GM19397 (cell line): ENCODE data around the gene CRYBB3.

Experiments
- ATAC-seq: cut with Tn5 transposase; IDR thresholded peaks from one replicate; pipeline ENCODE4 v1.9.1; 2021; ENCODE audit warnings: mild to moderate bottlenecking, moderate library complexity; ENCODE audit not compliant: unreplicated experiment

Gene CRYBB3

GRCh38 chr22:25199731-25200520, at the start of gene CRYBB3:
Gene CRYBB3 (plus strand): TSS chr22:25199858. CDS start chr22:25201397, 1,539 bp downstream.
- no peak for ATAC-seq

GRCh38 chr22:25153961-25154666, 45.5 kb upstream of the CRYBB3 start:
- no peak for ATAC-seq

GRCh38 chr22:25154667-25154999, 45.0 kb upstream of the CRYBB3 start:
- no peak for ATAC-seq

- ATAC-seq: no peak
Observed at GRCh38 chr22:25156736-25157135, 42.9 kb upstream of the CRYBB3 start.

- no peak for ATAC-seq
Observed at GRCh38 chr22:25159028-25159427, 40.6 kb upstream of the CRYBB3 start.

GRCh38 chr22:25160120-25160996, 39.3 kb upstream of the CRYBB3 start:
- no peak for ATAC-seq

- no peak for ATAC-seq
Observed at GRCh38 chr22:25161017-25161915, 38.4 kb upstream of the CRYBB3 start.

- no peak for ATAC-seq
Observed at GRCh38 chr22:25161916-25162530, 37.6 kb upstream of the CRYBB3 start.

GRCh38 chr22:25162561-25162960, 37.1 kb upstream of the CRYBB3 start:
- no peak for ATAC-seq

- no peak for ATAC-seq
Observed at GRCh38 chr22:25165785-25166184, 33.9 kb upstream of the CRYBB3 start.

GRCh38 chr22:25166266-25167040, 33.2 kb upstream of the CRYBB3 start:
- ATAC-seq: no peak

GRCh38 chr22:25167082-25167481, 32.6 kb upstream of the CRYBB3 start:
- ATAC-seq: no peak

GRCh38 chr22:25167834-25168601, 31.6 kb upstream of the CRYBB3 start:
- no peak for ATAC-seq

GRCh38 chr22:25169278-25170031, 30.2 kb upstream of the CRYBB3 start:
- no peak for ATAC-seq

- ATAC-seq: no peak
Observed at GRCh38 chr22:25170426-25170980, 29.2 kb upstream of the CRYBB3 start.

GRCh38 chr22:25172153-25172552, 27.5 kb upstream of the CRYBB3 start:
- no peak for ATAC-seq

- ATAC-seq: no peak
Observed at GRCh38 chr22:25174156-25174887, 25.3 kb upstream of the CRYBB3 start.
